ENCODE measurements around the gene PRPF19. TPM values are rescaled to one million over a fixed set of nuclear protein-coding genes. Genes with fewer than 3 reads are reported as not detected.

Gene PRPF19
- total and polyA plus RNA-seq, 2 donors: 49.2 to 74.9 TPM

- Histone ChIP-seq H3K4me1 (ENCODE audit: control insufficient read depth in 2 of 2, insufficient read depth in 2 of 2, low read length in 2 of 2) (peaks cover 23 to 39% of the 10 kb centered on the region in 2 donors), H3K9me3 (ENCODE audit: control insufficient read depth in 2 of 2, insufficient read depth in 1 of 2, low read length in 1 of 2) (peaks cover 0 to 4% of the 10 kb centered on the region in 2 donors), H3K4me3 (ENCODE audit: low read length in 2 of 2) (no peak overlapping the region), H3K27ac (ENCODE audit: low read depth in 1 of 2, low read length in 1 of 2) (no peak overlapping the region), H3K27me3 (ENCODE audit: control insufficient read depth in 2 of 2, insufficient read depth in 1 of 2, low read length in 1 of 2) (peaks cover 0 to 16% of the 10 kb centered on the region in 2 donors), H3K36me3 (ENCODE audit: control insufficient read depth in 2 of 2, insufficient read depth in 2 of 2, low read length in 1 of 2) (no peaks in the 10 kb centered on the region)
- no peak for DNase-seq (ENCODE audit: low read depth in 6 of 9, low spot score in 9 of 9)
- 83% methylated on average over 4 of the region's 4 CpGs for WGBS
Observed at GRCh38 chr11:60942219-60942618, 35.8 kb upstream of the PRPF19 start.

- Histone ChIP-seq H3K36me3 (ENCODE audit: control insufficient read depth in 2 of 2, insufficient read depth in 2 of 2, low read length in 1 of 2) (no peaks in the 10 kb centered on the region), H3K9me3 (ENCODE audit: control insufficient read depth in 2 of 2, insufficient read depth in 1 of 2, low read length in 1 of 2) (peaks cover 0 to 4% of the 10 kb centered on the region in 2 donors), H3K27me3 (ENCODE audit: control insufficient read depth in 2 of 2, insufficient read depth in 1 of 2, low read length in 1 of 2) (peaks cover 0 to 20% of the 10 kb centered on the region in 2 donors), H3K27ac (ENCODE audit: low read depth in 1 of 2, low read length in 1 of 2) (peak overlapping the region in 1 of 2 donors; percentile 95), H3K4me3 (ENCODE audit: low read length in 2 of 2) (no peak overlapping the region), H3K4me1 (ENCODE audit: control insufficient read depth in 2 of 2, insufficient read depth in 2 of 2, low read length in 2 of 2) (peaks cover 23 to 39% of the 10 kb centered on the region in 2 donors)
- WGBS: 92% methylated on average over 6 of the region's 6 CpGs
- DNase-seq (ENCODE audit: low read depth in 6 of 9, low spot score in 9 of 9): no peak
Observed at GRCh38 chr11:60941371-60942119, 35.2 kb upstream of the PRPF19 start.

GRCh38 chr11:60939855-60940254, 33.5 kb upstream of the PRPF19 start:
- Histone ChIP-seq H3K9me3 (ENCODE audit: control insufficient read depth in 2 of 2, insufficient read depth in 1 of 2, low read length in 1 of 2) (peaks cover 0 to 4% of the 10 kb centered on the region in 2 donors), H3K27ac (ENCODE audit: low read depth in 1 of 2, low read length in 1 of 2) (peak overlapping the region; percentile 66 to 95), H3K27me3 (ENCODE audit: control insufficient read depth in 2 of 2, insufficient read depth in 1 of 2, low read length in 1 of 2) (peaks cover 0 to 22% of the 10 kb centered on the region in 2 donors), H3K36me3 (ENCODE audit: control insufficient read depth in 2 of 2, insufficient read depth in 2 of 2, low read length in 1 of 2) (no peaks in the 10 kb centered on the region), H3K4me3 (ENCODE audit: low read length in 2 of 2) (no peak overlapping the region), H3K4me1 (ENCODE audit: control insufficient read depth in 2 of 2, insufficient read depth in 2 of 2, low read length in 2 of 2) (peaks cover 23 to 43% of the 10 kb centered on the region in 2 donors)
- peak in 7 of 9 donors; percentile 56 to 88 (median 76) for DNase-seq (ENCODE audit: low read depth in 6 of 9, low spot score in 9 of 9)
- 35% methylated on average over 2 of the region's 2 CpGs for WGBS

GRCh38 chr11:60939301-60939700, 32.9 kb upstream of the PRPF19 start:
- Histone ChIP-seq H3K36me3 (ENCODE audit: control insufficient read depth in 2 of 2, insufficient read depth in 2 of 2, low read length in 1 of 2) (no peaks in the 10 kb centered on the region), H3K4me1 (ENCODE audit: control insufficient read depth in 2 of 2, insufficient read depth in 2 of 2, low read length in 2 of 2) (peaks cover 23 to 43% of the 10 kb centered on the region in 2 donors), H3K27me3 (ENCODE audit: control insufficient read depth in 2 of 2, insufficient read depth in 1 of 2, low read length in 1 of 2) (peaks cover 0 to 22% of the 10 kb centered on the region in 2 donors), H3K4me3 (ENCODE audit: low read length in 2 of 2) (no peak overlapping the region), H3K27ac (ENCODE audit: low read depth in 1 of 2, low read length in 1 of 2) (peak overlapping the region; percentile 34 to 95), H3K9me3 (ENCODE audit: control insufficient read depth in 2 of 2, insufficient read depth in 1 of 2, low read length in 1 of 2) (peaks cover 0 to 2% of the 10 kb centered on the region in 2 donors)
- DNase-seq (ENCODE audit: low read depth in 6 of 9, low spot score in 9 of 9): no peak
- 98% methylated on average over 7 of the region's 7 CpGs for WGBS

GRCh38 chr11:60938500-60938899, 32.1 kb upstream of the PRPF19 start:
- H3K4me3 ChIP-seq (ENCODE audit: low read length in 2 of 2): no peak overlapping the region
- 96% methylated on average over 9 of the region's 9 CpGs for WGBS
- DNase-seq (ENCODE audit: low read depth in 6 of 9, low spot score in 9 of 9): no peak
- H3K4me1 ChIP-seq (ENCODE audit: control insufficient read depth in 2 of 2, insufficient read depth in 2 of 2, low read length in 2 of 2): peaks cover 23 to 43% of the 10 kb centered on the region in 2 donors
- H3K27ac ChIP-seq (ENCODE audit: low read depth in 1 of 2, low read length in 1 of 2): no peak overlapping the region
- H3K27me3 ChIP-seq (ENCODE audit: control insufficient read depth in 2 of 2, insufficient read depth in 1 of 2, low read length in 1 of 2): peaks cover 0 to 22% of the 10 kb centered on the region in 2 donors
- H3K36me3 ChIP-seq (ENCODE audit: control insufficient read depth in 2 of 2, insufficient read depth in 2 of 2, low read length in 1 of 2): no peaks in the 10 kb centered on the region
- H3K9me3 ChIP-seq (ENCODE audit: control insufficient read depth in 2 of 2, insufficient read depth in 1 of 2, low read length in 1 of 2): no peaks in the 10 kb centered on the region

- no peaks in the 10 kb centered on the region for H3K9me3 ChIP-seq (ENCODE audit: control insufficient read depth in 2 of 2, insufficient read depth in 1 of 2, low read length in 1 of 2)
- no peaks in the 10 kb centered on the region for H3K36me3 ChIP-seq (ENCODE audit: control insufficient read depth in 2 of 2, insufficient read depth in 2 of 2, low read length in 1 of 2)
- 97% methylated on average over 8 of the region's 8 CpGs for WGBS
- H3K27me3 ChIP-seq (ENCODE audit: control insufficient read depth in 2 of 2, insufficient read depth in 1 of 2, low read length in 1 of 2): peaks cover 0 to 22% of the 10 kb centered on the region in 2 donors
- H3K4me3 ChIP-seq (ENCODE audit: low read length in 2 of 2): no peak overlapping the region
- no peak for DNase-seq (ENCODE audit: low read depth in 6 of 9, low spot score in 9 of 9)
- H3K27ac ChIP-seq (ENCODE audit: low read depth in 1 of 2, low read length in 1 of 2): no peak overlapping the region
- H3K4me1 ChIP-seq (ENCODE audit: control insufficient read depth in 2 of 2, insufficient read depth in 2 of 2, low read length in 2 of 2): peaks cover 23 to 43% of the 10 kb centered on the region in 2 donors
Observed at GRCh38 chr11:60937811-60938210, 31.4 kb upstream of the PRPF19 start.

GRCh38 chr11:60937144-60937527, 30.8 kb upstream of the PRPF19 start:
- 96% methylated on average over 12 of the region's 12 CpGs for WGBS
- H3K36me3 ChIP-seq (ENCODE audit: control insufficient read depth in 2 of 2, insufficient read depth in 2 of 2, low read length in 1 of 2): no peaks in the 10 kb centered on the region
- H3K4me1 ChIP-seq (ENCODE audit: control insufficient read depth in 2 of 2, insufficient read depth in 2 of 2, low read length in 2 of 2): peaks cover 23 to 37% of the 10 kb centered on the region in 2 donors
- peaks cover 0 to 22% of the 10 kb centered on the region in 2 donors for H3K27me3 ChIP-seq (ENCODE audit: control insufficient read depth in 2 of 2, insufficient read depth in 1 of 2, low read length in 1 of 2)
- DNase-seq (ENCODE audit: low read depth in 6 of 9, low spot score in 9 of 9): no peak
- H3K27ac ChIP-seq (ENCODE audit: low read depth in 1 of 2, low read length in 1 of 2): no peak overlapping the region
- H3K4me3 ChIP-seq (ENCODE audit: low read length in 2 of 2): no peak overlapping the region
- H3K9me3 ChIP-seq (ENCODE audit: control insufficient read depth in 2 of 2, insufficient read depth in 1 of 2, low read length in 1 of 2): no peaks in the 10 kb centered on the region

GRCh38 chr11:60936467-60937143, 30.2 kb upstream of the PRPF19 start:
- H3K27ac ChIP-seq (ENCODE audit: low read depth in 1 of 2, low read length in 1 of 2): no peak overlapping the region
- H3K9me3 ChIP-seq (ENCODE audit: control insufficient read depth in 2 of 2, insufficient read depth in 1 of 2, low read length in 1 of 2): no peaks in the 10 kb centered on the region
- no peak overlapping the region for H3K4me3 ChIP-seq (ENCODE audit: low read length in 2 of 2)
- peaks cover 0 to 26% of the 10 kb centered on the region in 2 donors for H3K27me3 ChIP-seq (ENCODE audit: control insufficient read depth in 2 of 2, insufficient read depth in 1 of 2, low read length in 1 of 2)
- H3K36me3 ChIP-seq (ENCODE audit: control insufficient read depth in 2 of 2, insufficient read depth in 2 of 2, low read length in 1 of 2): no peaks in the 10 kb centered on the region
- peaks cover 23 to 31% of the 10 kb centered on the region in 2 donors for H3K4me1 ChIP-seq (ENCODE audit: control insufficient read depth in 2 of 2, insufficient read depth in 2 of 2, low read length in 2 of 2)
- DNase-seq (ENCODE audit: low read depth in 6 of 9, low spot score in 9 of 9): no peak
- WGBS: 92% methylated on average over 18 of the region's 18 CpGs

Measured in thymus (tissue), 11 donors.